Erythroblast (primary cell): ENCODE data around the gene MYO1D.

Source experiments
- DNase-seq, 2 experiments: peaks; one replicate each; lab custom pipeline; 2025; lab: John Stamatoyannopoulos, UW
- GATA1 ChIP-seq: IDR thresholded peaks from 2 replicates; pipeline ENCODE4 v1.6.1; 2011; ENCODE audit warnings: low read depth, mild to moderate bottlenecking, control low read depth, low read length, moderate library complexity
- POLR2A ChIP-seq: IDR thresholded peaks from 2 replicates; pipeline ENCODE4 v1.6.1; 2011; ENCODE audit warnings: mild to moderate bottlenecking, low read length

The MYO1D gene

DNA sequence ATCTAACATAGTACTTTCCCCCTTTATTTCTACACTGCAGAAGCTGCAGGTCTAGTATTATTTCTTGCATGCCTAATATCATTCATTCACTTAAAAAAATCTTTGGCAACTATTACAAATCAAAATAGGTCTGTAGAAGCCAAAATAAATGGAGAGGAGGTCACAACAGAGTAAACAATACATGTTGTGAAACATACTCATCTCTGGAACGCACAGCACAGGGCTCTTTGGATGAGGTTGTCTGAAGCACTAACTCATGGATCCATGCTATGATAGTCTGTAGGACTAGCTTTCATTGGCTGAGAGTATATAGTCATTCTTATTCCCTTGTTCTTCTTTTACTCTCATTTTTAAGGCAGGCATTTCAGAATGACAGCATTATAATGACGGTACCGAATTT is 21.3 kb downstream of the MYO1D start:
- TF ChIP-seq POLR2A (no peak), GATA1 (no peak)
- no peak for DNase-seq

GRCh38 chr17:32854832-32855389 is 22.0 kb downstream of the MYO1D start:
- no peak for DNase-seq
- TF ChIP-seq GATA1 (no peak), POLR2A (no peak)

DNA sequence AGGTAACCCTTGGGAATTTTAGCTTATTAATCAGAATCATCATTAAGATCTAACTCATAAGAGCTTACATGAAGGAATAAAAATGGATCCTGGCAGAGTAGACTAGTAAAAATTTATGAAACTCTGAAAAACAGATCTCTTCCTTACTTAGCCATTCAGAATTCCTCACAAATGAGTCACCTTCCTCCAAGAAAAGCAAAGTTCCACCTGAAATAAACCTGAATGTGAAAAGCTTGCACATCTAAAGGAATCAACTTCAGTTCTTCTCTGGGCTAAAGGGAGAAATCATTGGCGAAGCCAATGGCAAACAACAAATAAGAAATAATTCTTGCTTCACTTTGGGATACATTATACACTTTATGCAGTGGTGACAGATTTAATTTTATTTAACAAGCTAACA is 22.7 kb downstream of the MYO1D start:
- TF ChIP-seq GATA1, result no peak
- no peak for TF ChIP-seq POLR2A
- DNase-seq, result no peak

GRCh38 chr17:32852811-32853210 is 24.1 kb downstream of the MYO1D start:
- DNase-seq, result no peak
- TF ChIP-seq GATA1, result no peak
- no peak for TF ChIP-seq POLR2A

DNA sequence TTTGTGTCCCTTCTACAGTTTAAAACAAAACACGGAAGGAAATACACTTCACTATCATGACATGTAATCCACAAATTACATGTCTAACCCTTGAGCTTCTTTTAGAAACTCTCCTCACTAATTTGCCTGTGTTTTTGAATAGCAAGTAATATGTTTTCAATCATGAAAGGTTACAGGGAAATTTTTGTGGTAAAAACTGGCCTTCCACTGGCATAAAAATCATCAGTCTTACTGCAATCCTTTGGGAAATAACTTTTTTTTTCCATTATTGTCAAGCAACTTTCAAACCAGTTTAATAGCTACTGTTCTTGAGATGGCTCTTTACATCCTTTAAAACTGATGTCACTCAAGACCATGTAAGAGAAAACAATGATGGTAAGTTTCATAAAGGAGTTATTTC is 27.0 kb downstream of the MYO1D start:
- TF ChIP-seq GATA1 (no peak), POLR2A (no peak)
- no peak for DNase-seq

DNA sequence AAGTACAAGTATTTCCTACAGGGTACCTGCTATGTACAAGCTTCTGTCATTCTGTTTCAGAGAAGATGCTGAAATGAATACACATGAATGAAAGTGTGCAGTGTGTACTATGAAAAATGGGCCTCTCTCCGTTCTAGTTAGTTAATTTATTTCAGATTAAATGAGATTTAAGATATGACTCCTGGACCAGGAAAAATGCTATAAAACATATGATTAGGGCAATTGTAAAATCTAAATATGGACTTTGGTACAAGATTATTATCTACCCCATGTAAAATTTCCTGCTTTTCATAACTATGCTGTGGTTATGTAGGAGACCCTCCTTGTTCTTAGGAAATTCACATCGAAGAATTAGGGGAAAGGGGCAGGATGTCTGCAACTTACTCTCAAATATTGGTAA is 28.9 kb downstream of the MYO1D start:
- TF ChIP-seq POLR2A, result no peak
- TF ChIP-seq GATA1, result no peak
- no peak for DNase-seq

DNA sequence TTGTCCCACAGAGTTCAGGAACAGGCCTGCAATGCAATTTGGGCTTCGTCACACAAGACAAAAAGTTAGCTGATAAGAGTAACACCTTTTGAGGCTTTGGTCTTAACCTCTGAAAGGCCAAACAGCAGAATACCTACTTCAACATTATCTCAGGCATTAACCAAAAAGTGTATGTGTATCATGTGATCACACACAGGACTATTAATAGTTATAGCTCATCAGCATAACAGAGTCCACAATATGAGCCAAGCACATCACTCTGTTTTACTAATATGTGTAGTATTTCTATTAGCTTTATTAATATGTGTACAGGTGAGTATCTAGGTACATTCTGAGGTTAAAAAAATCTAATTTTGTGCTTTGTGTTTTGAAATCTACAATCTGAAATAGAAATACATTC is 30.8 kb downstream of the MYO1D start:
- DNase-seq, result no peak
- TF ChIP-seq GATA1 (no peak), POLR2A (no peak)

- TF ChIP-seq POLR2A (no peak), GATA1 (no peak)
- DNase-seq, result no peak
Measured at GRCh38 chr17:32840241-32840640, 36.7 kb downstream of the MYO1D start.

GRCh38 chr17:32836527-32836926 is 40.4 kb downstream of the MYO1D start:
- DNase-seq, result no peak
- no peak for TF ChIP-seq POLR2A
- no peak for TF ChIP-seq GATA1

GRCh38 chr17:32835291-32835761 is 41.6 kb downstream of the MYO1D start:
- peak; percentile 32 to 47 for DNase-seq
- TF ChIP-seq GATA1 (no peak), POLR2A (no peak)

DNA sequence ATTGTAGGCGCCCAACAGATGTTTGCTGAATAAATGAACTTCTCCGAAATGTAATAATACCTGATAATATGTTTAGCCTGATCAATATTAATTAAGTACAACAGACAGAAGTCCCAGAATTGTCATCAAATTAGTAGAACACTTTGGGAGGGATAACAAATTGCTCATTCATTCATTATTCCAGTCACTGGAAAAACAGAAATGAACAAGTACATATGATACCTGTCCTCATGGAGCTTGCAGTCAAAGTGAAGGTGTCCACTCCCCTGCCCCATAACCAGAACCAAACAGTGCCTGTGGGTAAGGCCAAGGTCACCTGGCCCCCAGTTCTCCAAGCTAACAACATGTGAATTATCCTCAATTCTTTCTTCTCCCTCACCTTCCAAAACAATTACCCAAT is 42.8 kb downstream of the MYO1D start:
- TF ChIP-seq POLR2A (no peak), GATA1 (no peak)
- DNase-seq, result no peak

DNA sequence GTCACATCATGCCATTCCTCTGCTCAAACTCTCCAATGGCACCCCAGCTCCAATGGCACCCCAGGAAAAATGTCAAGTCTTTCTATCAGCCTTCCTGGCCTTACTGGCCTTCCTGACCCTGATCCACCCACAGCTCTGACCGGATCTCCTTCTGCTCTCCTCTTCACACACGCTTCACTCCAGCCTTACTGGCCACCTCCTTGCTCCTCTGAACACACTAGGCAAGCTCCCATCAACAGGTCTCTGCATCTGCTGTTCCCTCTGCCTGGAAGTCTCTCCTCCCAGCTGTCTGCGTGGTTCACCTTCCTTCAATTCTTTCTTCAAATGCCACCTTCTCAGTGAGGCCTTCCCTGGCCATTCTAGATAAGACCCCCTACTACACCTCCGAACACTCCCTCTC is 43.4 kb downstream of the MYO1D start:
- no peak for DNase-seq
- TF ChIP-seq POLR2A (no peak), GATA1 (no peak)

DNA sequence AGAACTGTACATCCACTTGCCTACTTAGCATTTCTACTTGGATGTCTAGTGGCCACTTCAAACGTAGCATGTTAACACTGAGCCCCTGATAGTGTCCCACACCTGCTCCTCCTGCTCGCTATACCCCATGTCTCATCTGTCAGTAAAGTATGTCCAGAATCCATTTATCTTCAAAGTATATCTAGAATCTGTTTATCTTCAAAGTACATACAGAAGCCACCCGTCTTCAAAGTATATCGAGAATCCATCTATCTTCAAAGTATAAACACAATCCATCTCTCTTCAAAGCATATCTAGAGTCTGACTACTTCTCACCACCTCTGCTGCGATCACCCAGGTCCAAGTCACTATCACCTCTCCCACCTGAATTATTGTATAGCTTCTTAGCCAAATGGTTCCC is 43.8 kb downstream of the MYO1D start:
- DNase-seq, result peak in 1 of 2 experiments; percentile 36
- no peak for TF ChIP-seq POLR2A

DNA sequence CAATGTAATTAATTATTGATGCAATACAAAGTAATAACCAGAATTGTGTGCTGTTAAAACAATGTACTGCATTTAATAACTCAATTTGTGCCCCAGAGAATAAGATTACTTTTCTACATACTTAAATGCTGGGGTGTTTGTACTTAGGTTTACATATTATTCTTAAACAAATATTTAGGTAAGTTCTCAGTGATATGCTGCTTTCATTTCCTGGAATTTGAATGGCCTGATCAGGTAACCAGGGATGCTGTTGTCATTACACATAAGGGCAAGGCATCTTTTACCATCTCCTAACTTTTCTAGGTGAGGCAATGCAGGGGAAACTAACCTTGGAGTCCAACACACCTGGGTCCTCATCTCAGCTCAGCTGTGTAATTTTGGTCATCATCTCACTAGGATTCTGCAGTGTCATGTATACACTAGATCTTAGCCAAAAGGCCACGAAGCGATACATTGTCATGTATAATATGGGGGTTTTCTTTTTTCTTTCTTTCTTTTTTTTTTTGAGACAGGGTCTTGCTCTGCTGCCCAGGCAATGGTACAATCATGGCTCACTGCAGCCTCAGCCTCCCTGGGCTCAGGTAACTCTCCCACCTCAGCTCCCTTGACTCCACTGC is 45.2 kb downstream of the MYO1D start:
- DNase-seq, result peak in 1 of 2 experiments; percentile 38
- no peak for TF ChIP-seq GATA1
- no peak for TF ChIP-seq POLR2A

GRCh38 chr17:32831223-32831622 is 45.7 kb downstream of the MYO1D start:
- no peak for DNase-seq
- no peak for TF ChIP-seq GATA1
- TF ChIP-seq POLR2A, result no peak

GRCh38 chr17:32828822-32829221 is 48.1 kb downstream of the MYO1D start:
- TF ChIP-seq GATA1, result no peak
- TF ChIP-seq POLR2A, result no peak
- DNase-seq, result no peak
